GM23338 (cell line): Measurements from ENCODE around the gene DTNB. TPM values are rescaled to one million over a fixed set of nuclear protein-coding genes. Genes with fewer than 3 reads are reported as not detected.

Experiments
- ATAC-seq: fragments of 200-7000 bp; cut with Tn5 transposase; 3 replicates; pipeline ENCODE4 v1.9.1; 2020
- DNase-seq: peaks from one replicate; pipeline ENCODE4 v3.0.0-alpha.2; 2015; ENCODE audit warnings: low spot score
- H2AFZ ChIP-seq: fragments of 200-600 bp; sonication (generic); 2 replicates; pipeline ENCODE4 v1.8.0; 2016; ENCODE audit warnings: antibody characterized with exemption, mild to moderate bottlenecking, moderate library complexity
- H3F3A ChIP-seq: fragments of 200-600 bp; sonication (generic); replicated peaks from 2 replicates; pipeline ENCODE4 v1.8.0; 2017; ENCODE audit warnings: antibody characterized with exemption, mixed run types, low read depth
- H3K27ac ChIP-seq: fragments of 200-600 bp; sonication (generic); 2 replicates; pipeline ENCODE4 v1.6.1; 2016; ENCODE audit warnings: low read depth
- H3K27me3 ChIP-seq: fragments of 200-600 bp; sonication (generic); 2 replicates; pipeline ENCODE4 v1.8.0; 2016; ENCODE audit warnings: mild to moderate bottlenecking, mixed run types, moderate library complexity; ENCODE audit not compliant: insufficient read depth
- H3K36me3 ChIP-seq: fragments of 200-600 bp; sonication (generic); 2 replicates; pipeline ENCODE4 v1.8.0; 2016; ENCODE audit warnings: mild to moderate bottlenecking; ENCODE audit not compliant: insufficient read depth
- H3K4me1 ChIP-seq: fragments of 200-600 bp; sonication (generic); 2 replicates; pipeline ENCODE4 v1.8.0; 2016; ENCODE audit warnings: mild to moderate bottlenecking, moderate library complexity; ENCODE audit not compliant: insufficient read depth
- H3K4me2 ChIP-seq: fragments of 200-600 bp; sonication (generic); 2 replicates; pipeline ENCODE4 v1.7.1; 2017; ENCODE audit warnings: mixed run types
- H3K4me3 ChIP-seq: fragments of 200-600 bp; sonication (generic); 2 replicates; pipeline ENCODE4 v1.6.1; 2016; ENCODE audit warnings: mixed run types
- H3K79me2 ChIP-seq: fragments of 200-600 bp; sonication (generic); replicated peaks from 2 replicates; pipeline ENCODE4 v1.8.0; 2017; ENCODE audit warnings: mild to moderate bottlenecking; ENCODE audit not compliant: insufficient read depth
- H3K9me2 ChIP-seq: fragments of 200-600 bp; sonication (generic); 2 replicates; pipeline ENCODE4 v1.8.0; 2017; ENCODE audit not compliant: insufficient read depth
- H4K20me1 ChIP-seq: fragments of 200-600 bp; sonication (generic); replicated peaks from 2 replicates; pipeline ENCODE4 v1.8.0; 2017; ENCODE audit warnings: mild to moderate bottlenecking; ENCODE audit not compliant: insufficient read depth
- H3K27ac Mint-ChIP-seq: 2 replicates; pipeline ENCODE4 v1.8.0; 2020; ENCODE audit warnings: inconsistent platforms, mild to moderate bottlenecking, moderate library complexity, mixed read lengths
- H3K27me3 Mint-ChIP-seq: 3 replicates; pipeline ENCODE4 v1.8.0; 2022; ENCODE audit warnings: low read depth, mild to moderate bottlenecking, moderate library complexity, mixed read lengths, inconsistent platforms; ENCODE audit not compliant: insufficient read depth, poor library complexity
- H3K36me3 Mint-ChIP-seq: 3 replicates; pipeline ENCODE4 v1.8.0; 2021; ENCODE audit warnings: low read depth, mild to moderate bottlenecking, inconsistent platforms, moderate library complexity, mixed read lengths
- H3K4me1 Mint-ChIP-seq: 3 replicates; pipeline ENCODE4 v1.8.0; 2020; ENCODE audit warnings: mild to moderate bottlenecking, inconsistent platforms, mixed read lengths
- H3K4me3 Mint-ChIP-seq: 3 replicates; pipeline ENCODE4 v1.8.0; 2021; ENCODE audit warnings: moderate library complexity, mild to moderate bottlenecking, inconsistent platforms, mixed read lengths
- H3K9me3 Mint-ChIP-seq: 3 replicates; pipeline ENCODE4 v1.8.0; 2020; ENCODE audit warnings: moderate library complexity, mild to moderate bottlenecking, inconsistent platforms, mixed read lengths
- CREB1 ChIP-seq: fragments of 250-450 bp; sonication (Bioruptor Pico); IDR thresholded peaks from 2 replicates; pipeline ENCODE4 v1.5.0; 2020; ENCODE audit warnings: low read depth, mild to moderate bottlenecking, moderate library complexity
- CTCF ChIP-seq, 2 experiments: fragments of 200-600 bp in 1 of 2; sonication (generic) in 1 of 2; conservative IDR thresholded peaks; 2 replicates each; pipeline versions ENCODE4 v1.5.1 to v1.6.1; 2016 to 2017; ENCODE audit warnings: antibody characterized with exemption in 2 of 2, low read depth in 2 of 2, mild to moderate bottlenecking in 2 of 2, moderate library complexity in 1 of 2
- EZH2 ChIP-seq: fragments of 200-600 bp; sonication (generic); IDR thresholded peaks from one replicate; pipeline ENCODE4 v1.8.0; 2017; ENCODE audit warnings: antibody characterized with exemption, mild to moderate bottlenecking, low read depth; ENCODE audit not compliant: unreplicated experiment
- EZH2phosphoT487 ChIP-seq: fragments of 200-600 bp; sonication (generic); IDR thresholded peaks from one replicate; pipeline ENCODE4 v1.8.1; 2018; ENCODE audit warnings: antibody characterized with exemption; ENCODE audit not compliant: unreplicated experiment
- JUNB ChIP-seq: IDR thresholded peaks from one replicate; pipeline ENCODE4 v1.6.1; 2016; ENCODE audit warnings: antibody characterized with exemption; ENCODE audit not compliant: unreplicated experiment
- REST ChIP-seq: IDR thresholded peaks from one replicate; pipeline ENCODE4 v1.6.1; 2018; ENCODE audit warnings: antibody characterized with exemption; ENCODE audit not compliant: unreplicated experiment
- STAT1 ChIP-seq: IDR thresholded peaks from one replicate; pipeline ENCODE4 v1.6.1; 2016; ENCODE audit warnings: antibody characterized with exemption; ENCODE audit not compliant: unreplicated experiment
- ZNF114 ChIP-seq: fragments of 250-450 bp; sonication (Bioruptor Pico); IDR thresholded peaks from 2 replicates; pipeline ENCODE4 v1.5.0; 2020; ENCODE audit warnings: mild to moderate bottlenecking, moderate library complexity
- polyA plus RNA-seq: library from polyadenylated mRNA; unstranded; fragments of >200 nt; fragmentation: Nextera tagmentation; extraction: Ambion mirVana; gene quantifications from 2 replicates; pipeline ENCODE4 v1.2.1, GENCODE V29; 2016
- total RNA-seq: library from RNA; depleted of rRNA; stranded (reverse); fragments of >200 nt; shearing (Covaris generic); gene quantifications from 2 replicates; pipeline ENCODE4 v1.2.3, GENCODE V29; 2014

The DTNB gene
- total and polyA plus RNA-seq, 2 experiments from 2014 or later, result 22.1 to 29.4 TPM

- H3K36me3 ChIP-seq, result no peaks in the 10 kb centered on the region
- H3K79me2 ChIP-seq, result no peaks in the 10 kb centered on the region
- ATAC-seq (no peak), DNase-seq (no peak)
- H3K27me3 Mint-ChIP-seq, result peaks cover 23% of the 10 kb centered on the region
- H3K4me3 Mint-ChIP-seq, result no peak overlapping the region
- no peaks in the 10 kb centered on the region; the same call in 2 of the 3 replicates for H3K9me3 Mint-ChIP-seq
- H2AFZ ChIP-seq, result no peak overlapping the region
- H4K20me1 ChIP-seq, result no peaks in the 10 kb centered on the region
- H3F3A ChIP-seq, result no peaks in the 10 kb centered on the region
- peaks cover 12% of the 10 kb centered on the region; the same call in 1 of the 2 replicates for H3K27me3 ChIP-seq
- no peak overlapping the region for H3K27ac ChIP-seq
- H3K36me3 Mint-ChIP-seq, result no peaks in the 10 kb centered on the region
- H3K27ac Mint-ChIP-seq, result no peak overlapping the region
- peaks cover 7% of the 10 kb centered on the region for H3K4me1 ChIP-seq
- no peak overlapping the region for H3K4me2 ChIP-seq
- TF ChIP-seq ZNF114 (CRISPR knock-in tag), result no peak
- no peak for TF ChIP-seq CTCF (conservative IDR thresholded peaks at IDR 0.05; ENCODE audit: low read depth in 2 of 2)
- TF ChIP-seq REST, result no peak
- no peak for TF ChIP-seq STAT1
- no peak overlapping the region for H3K4me3 ChIP-seq
- H3K4me1 Mint-ChIP-seq, result peaks cover 13% of the 10 kb centered on the region
- H3K9me2 ChIP-seq, result no peaks in the 10 kb centered on the region
Measured at GRCh38 chr2:25367296-25367695, 306.1 kb downstream of the DTNB start.

GRCh38 chr2:25366629-25367028, 306.7 kb downstream of the DTNB start:
- Mint-ChIP-seq H3K27me3 (peaks cover 22% of the 10 kb centered on the region), H3K4me1 (peaks cover 16% of the 10 kb centered on the region), H3K27ac (no peak overlapping the region), H3K9me3 (no peaks in the 10 kb centered on the region; the same call in 2 of the 3 replicates), H3K36me3 (no peaks in the 10 kb centered on the region), H3K4me3 (no peak overlapping the region)
- Histone ChIP-seq H3K79me2 (no peaks in the 10 kb centered on the region), H3K36me3 (no peaks in the 10 kb centered on the region), H3K27ac (no peak overlapping the region), H3K4me2 (no peak overlapping the region), H3F3A (no peaks in the 10 kb centered on the region), H3K4me3 (no peak overlapping the region), H4K20me1 (no peaks in the 10 kb centered on the region), H3K4me1 (peaks cover 8% of the 10 kb centered on the region), H3K27me3 (peaks cover 13% of the 10 kb centered on the region; the same call in 1 of the 2 replicates), H3K9me2 (no peaks in the 10 kb centered on the region), H2AFZ (no peak overlapping the region)
- DNase-seq (no peak), ATAC-seq (no peak)
- TF ChIP-seq EZH2, result no peak
- no peak for TF ChIP-seq JUNB
- no peak for TF ChIP-seq STAT1
- no peak for TF ChIP-seq REST
- TF ChIP-seq EZH2phosphoT487, result no peak
- TF ChIP-seq CREB1 (CRISPR knock-in tag), result no peak
- TF ChIP-seq CTCF (conservative IDR thresholded peaks at IDR 0.05; ENCODE audit: low read depth in 2 of 2), result no peak
